Effector memory CD8-positive, alpha-beta T cell (primary cell): ENCODE data around the gene PDXDC1.
"Not testable (repeated sequence)": the region's sequence is repeated elsewhere in the genome, so short reads cannot be mapped to it uniquely, and the experiment has no call there.

Experiments used
- ATAC-seq: fragments of 150-1000 bp; cut with Tn5 transposase; replicated peaks from 2 replicates; pipeline ENCODE4 v1.10.0; 2021; ENCODE audit warnings: mild to moderate bottlenecking, moderate library complexity
- DNase-seq, 3 experiments: peaks; one replicate each; pipeline ENCODE4 v3.0.0; 2021
- H3K27ac Mint-ChIP-seq, 2 donors: one replicate each; pipeline ENCODE4 v1.8.0; 2022; ENCODE audit warnings: mild to moderate bottlenecking in 2 of 2, mixed read lengths in 2 of 2, moderate library complexity in 2 of 2
- H3K27me3 Mint-ChIP-seq, 2 donors: one replicate each; pipeline ENCODE4 v1.8.0; 2022; ENCODE audit warnings: mixed read lengths in 2 of 2
- H3K36me3 Mint-ChIP-seq: one replicate; pipeline ENCODE4 v1.8.0; 2022; ENCODE audit warnings: mild to moderate bottlenecking, moderate library complexity, mixed read lengths; ENCODE audit not compliant: insufficient read depth
- H3K4me1 Mint-ChIP-seq, 2 donors: one replicate each; pipeline ENCODE4 v1.8.0; 2022; ENCODE audit warnings: low read depth in 2 of 2, mixed read lengths in 2 of 2
- H3K4me3 Mint-ChIP-seq, 2 donors: one replicate each; pipeline ENCODE4 v1.8.0; 2022; ENCODE audit warnings: mild to moderate bottlenecking in 2 of 2, mixed read lengths in 2 of 2, moderate library complexity in 2 of 2
- H3K9me3 Mint-ChIP-seq, 2 donors: one replicate each; pipeline ENCODE4 v1.8.0; 2022; ENCODE audit warnings: mixed read lengths in 2 of 2
- total RNA-seq, 9 experiments: gene quantifications; one replicate each; lab custom pipeline; 2026; lab: John Stamatoyannopoulos, UW

The PDXDC1 gene, protein sequence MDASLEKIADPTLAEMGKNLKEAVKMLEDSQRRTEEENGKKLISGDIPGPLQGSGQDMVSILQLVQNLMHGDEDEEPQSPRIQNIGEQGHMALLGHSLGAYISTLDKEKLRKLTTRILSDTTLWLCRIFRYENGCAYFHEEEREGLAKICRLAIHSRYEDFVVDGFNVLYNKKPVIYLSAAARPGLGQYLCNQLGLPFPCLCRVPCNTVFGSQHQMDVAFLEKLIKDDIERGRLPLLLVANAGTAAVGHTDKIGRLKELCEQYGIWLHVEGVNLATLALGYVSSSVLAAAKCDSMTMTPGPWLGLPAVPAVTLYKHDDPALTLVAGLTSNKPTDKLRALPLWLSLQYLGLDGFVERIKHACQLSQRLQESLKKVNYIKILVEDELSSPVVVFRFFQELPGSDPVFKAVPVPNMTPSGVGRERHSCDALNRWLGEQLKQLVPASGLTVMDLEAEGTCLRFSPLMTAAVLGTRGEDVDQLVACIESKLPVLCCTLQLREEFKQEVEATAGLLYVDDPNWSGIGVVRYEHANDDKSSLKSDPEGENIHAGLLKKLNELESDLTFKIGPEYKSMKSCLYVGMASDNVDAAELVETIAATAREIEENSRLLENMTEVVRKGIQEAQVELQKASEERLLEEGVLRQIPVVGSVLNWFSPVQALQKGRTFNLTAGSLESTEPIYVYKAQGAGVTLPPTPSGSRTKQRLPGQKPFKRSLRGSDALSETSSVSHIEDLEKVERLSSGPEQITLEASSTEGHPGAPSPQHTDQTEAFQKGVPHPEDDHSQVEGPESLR
- total RNA-seq: 106 to 160 (median 124) reads per million in 9 experiments

DNA sequence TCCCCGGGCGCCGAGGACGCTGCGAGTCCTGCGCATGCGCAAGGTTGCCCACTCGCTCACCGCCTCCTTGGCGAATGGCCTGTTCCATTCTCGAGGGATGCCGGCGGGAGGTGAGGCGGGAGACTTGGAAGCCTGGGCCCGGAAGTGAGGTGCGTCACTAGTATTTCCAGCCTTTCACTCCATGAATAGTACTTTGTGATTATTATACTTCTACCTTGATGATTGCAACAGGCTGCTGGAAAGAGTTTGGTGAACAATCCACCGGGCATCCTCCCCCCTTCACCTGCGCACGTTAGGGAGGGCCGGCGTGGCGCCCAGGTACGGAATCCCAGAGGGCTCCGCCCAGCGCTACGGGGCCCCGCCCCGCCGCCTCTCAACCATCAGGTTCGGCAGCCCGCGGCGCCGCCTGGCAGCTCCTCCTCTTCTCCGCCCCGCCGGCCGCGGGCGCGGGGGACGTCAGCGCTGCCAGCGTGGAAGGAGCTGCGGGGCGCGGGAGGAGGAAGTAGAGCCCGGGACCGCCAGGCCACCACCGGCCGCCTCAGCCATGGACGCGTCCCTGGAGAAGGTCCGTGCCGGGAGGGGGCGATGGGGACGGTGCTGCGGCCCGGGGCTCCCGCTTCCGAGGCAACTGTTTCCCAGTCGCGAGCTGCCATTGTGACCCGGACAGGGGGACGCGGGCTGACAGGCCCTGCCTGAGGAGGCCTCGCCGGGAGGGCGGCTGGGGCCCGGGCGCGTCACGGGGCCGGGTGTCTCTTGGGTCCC is at the start of gene PDXDC1:
PDXDC1 (plus strand) TSS at position 371 of the 762 bp plus-strand sequence; CDS start at position 545, 174 bp downstream.
- DNase-seq (peak; percentile 99 to 100 (median 99)), ATAC-seq (peak; percentile 93)
- H3K27ac Mint-ChIP-seq: peak within 1 kb of the TSS; percentile 87 to 90
- not testable (repeated sequence) for H3K27me3 Mint-ChIP-seq, H3K9me3 Mint-ChIP-seq
- H3K36me3 Mint-ChIP-seq: peaks cover 24% of the 10 kb centered on the region
- H3K4me3 Mint-ChIP-seq: peak within 1 kb of the TSS; percentile 87 to 88
- H3K4me1 Mint-ChIP-seq: peaks cover 7 to 28% of the 10 kb centered on the region in 2 donors

DNA sequence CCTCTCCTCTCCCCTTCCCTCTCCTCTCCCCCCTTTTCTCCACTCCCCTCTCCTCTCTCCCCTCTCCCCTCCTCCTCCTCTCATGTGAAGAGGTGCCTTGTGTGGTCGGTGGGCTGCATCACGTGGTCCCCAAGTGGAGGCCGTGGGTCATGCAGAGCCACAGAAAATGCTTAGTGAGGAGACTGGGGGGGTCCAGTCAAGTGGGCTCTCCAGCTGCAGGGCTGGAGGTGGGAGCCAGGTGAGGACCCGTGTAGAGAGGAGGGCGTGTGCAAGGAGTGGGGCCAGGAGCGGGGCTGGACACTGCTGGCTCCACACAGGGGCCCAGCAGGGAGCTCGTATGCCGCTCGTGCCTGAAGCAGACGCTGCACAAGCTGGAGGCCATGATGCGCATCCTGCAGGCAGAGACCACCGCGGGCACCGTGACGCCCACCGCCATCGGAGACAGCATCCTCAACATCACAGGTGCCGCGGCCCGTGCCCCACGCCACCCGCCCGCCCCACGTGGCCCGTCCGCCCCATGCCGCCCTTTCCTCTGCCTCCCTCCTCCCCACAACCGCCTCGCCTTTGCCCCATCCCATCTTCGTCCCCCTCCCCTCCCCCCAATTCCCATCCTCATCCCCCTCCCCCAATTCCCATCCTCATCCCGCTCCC is 46.6 kb upstream of the PDXDC1 start:
- not testable (repeated sequence) for H3K27me3 Mint-ChIP-seq, DNase-seq, H3K4me3 Mint-ChIP-seq, H3K36me3 Mint-ChIP-seq, H3K9me3 Mint-ChIP-seq, H3K4me1 Mint-ChIP-seq, ATAC-seq
- H3K27ac Mint-ChIP-seq: peak overlapping the region in 1 of 2 donors; percentile 90

DNA sequence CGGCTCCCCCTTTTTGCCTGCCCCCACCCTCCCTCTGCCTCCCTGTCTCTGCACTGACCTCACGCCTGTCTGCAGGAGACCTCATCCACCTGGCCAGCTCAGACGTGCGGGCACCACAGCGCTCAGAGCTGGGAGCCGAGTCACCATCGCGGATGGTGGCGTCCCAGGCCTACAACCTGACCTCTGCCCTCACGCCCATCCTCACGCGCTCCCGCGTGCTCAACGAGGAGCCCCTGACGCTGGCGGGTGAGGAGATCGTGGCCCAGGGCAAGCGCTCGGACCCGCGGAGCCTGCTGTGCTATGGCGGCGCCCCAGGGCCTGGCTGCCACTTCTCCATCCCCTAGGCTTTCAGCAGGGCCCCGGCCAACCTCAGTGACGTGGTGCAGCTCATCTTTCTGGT is 45.6 kb upstream of the PDXDC1 start:
- not testable (repeated sequence) for H3K36me3 Mint-ChIP-seq, H3K4me3 Mint-ChIP-seq, H3K9me3 Mint-ChIP-seq, H3K27me3 Mint-ChIP-seq, H3K4me1 Mint-ChIP-seq, DNase-seq, ATAC-seq, H3K27ac Mint-ChIP-seq

DNA sequence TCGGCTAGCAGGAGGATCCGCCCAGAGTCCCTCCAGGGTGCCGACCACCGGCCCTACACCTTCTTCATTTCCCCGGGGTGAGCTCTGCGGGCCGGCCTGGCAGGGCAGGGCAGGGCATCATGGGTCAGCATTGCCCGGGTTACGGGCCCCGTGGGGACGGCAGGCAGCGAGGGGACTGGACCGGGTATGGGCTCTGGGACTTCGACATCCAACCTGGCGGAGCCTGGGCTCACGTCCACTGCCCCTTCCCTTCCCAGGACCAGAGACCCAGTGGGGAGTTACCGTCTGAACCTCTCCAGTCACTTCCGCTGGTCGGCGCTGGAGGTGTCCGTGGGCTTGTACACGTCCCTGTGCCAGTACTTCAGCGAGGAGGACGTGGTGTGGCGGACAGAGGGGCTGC is 44.6 kb upstream of the PDXDC1 start:
- H3K4me3 Mint-ChIP-seq, H3K4me1 Mint-ChIP-seq, ATAC-seq, H3K27me3 Mint-ChIP-seq, H3K9me3 Mint-ChIP-seq, H3K36me3 Mint-ChIP-seq, H3K27ac Mint-ChIP-seq, DNase-seq: not testable (repeated sequence)

DNA sequence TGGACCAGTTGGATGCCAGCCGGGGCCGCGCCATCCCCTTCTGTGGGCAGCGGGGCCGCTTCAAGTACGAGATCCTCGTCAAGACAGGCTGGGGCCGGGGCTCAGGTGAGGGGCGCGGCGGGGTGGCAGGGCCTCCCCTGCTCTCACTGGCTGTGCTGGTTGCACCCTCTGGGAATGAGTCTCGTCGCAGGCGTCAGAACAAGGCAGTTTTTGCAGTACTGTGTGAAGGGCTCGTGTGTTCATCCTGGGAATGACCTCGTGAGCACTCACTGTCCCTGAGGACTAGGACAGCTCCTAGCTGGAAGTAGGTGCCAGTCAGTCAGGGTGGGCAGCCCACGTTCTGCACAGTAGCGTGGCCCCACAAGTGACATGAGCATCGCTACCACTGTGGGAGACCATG is 43.9 kb upstream of the PDXDC1 start:
- DNase-seq, H3K4me1 Mint-ChIP-seq, H3K27me3 Mint-ChIP-seq, ATAC-seq, H3K4me3 Mint-ChIP-seq, H3K9me3 Mint-ChIP-seq, H3K27ac Mint-ChIP-seq, H3K36me3 Mint-ChIP-seq: not testable (repeated sequence)

DNA sequence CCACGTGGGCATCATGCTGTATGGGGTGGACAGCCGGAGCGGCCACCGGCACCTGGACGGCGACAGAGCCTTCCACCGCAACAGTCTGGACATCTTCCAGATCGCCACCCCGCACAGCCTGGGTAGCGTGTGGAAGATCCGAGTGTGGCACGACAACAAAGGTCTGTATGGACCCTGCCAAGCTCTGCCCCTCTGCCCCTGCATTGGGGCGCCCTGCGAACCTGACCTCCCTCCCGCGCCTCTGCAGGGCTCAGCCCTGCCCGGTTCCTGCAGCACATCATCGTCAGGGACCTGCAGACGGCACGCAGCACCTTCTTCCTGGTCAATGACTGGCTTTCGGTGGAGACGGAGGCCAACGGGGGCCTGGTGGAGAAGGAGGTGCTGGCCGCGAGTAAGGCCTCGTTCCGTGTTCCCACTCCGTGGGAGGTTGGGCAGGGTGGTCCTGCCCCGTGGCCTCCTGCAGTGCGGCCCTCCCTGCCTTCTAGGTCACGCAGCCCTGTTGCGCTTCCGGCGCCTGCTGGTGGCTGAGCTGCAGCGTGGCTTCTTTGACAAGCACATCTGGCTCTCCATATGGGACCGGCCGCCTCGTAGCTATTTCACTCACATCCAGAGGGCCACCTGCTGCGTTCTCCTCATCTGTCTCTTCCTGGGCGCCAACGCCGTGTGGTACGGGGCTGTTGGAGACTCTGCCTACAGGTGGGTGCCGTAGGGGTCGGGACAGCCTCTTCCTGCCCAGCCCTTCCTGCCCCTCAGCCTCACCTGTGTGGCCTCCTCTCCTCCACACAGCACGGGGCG is 42.0 kb upstream of the PDXDC1 start:
- not testable (repeated sequence) for ATAC-seq, H3K27me3 Mint-ChIP-seq, H3K4me3 Mint-ChIP-seq, H3K36me3 Mint-ChIP-seq, H3K27ac Mint-ChIP-seq, H3K9me3 Mint-ChIP-seq, DNase-seq, H3K4me1 Mint-ChIP-seq

DNA sequence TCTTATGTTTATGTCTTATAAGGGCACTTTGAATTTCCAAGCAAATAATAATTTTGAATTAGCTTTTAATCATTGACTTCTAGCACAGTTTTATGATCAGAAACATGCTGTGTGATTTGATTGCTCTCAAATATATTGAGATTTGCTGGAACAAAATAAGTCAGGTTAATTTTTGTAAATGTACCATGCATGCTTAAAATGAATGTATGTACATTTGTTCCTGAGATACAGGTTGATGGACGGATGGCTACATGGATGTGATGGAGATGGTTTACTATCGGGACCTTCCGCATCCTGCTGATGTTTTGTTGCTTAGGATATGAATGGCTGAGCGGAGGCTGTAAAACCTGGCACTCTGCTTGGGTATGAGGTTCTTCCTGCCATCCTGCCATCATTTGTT is 37.7 kb upstream of the PDXDC1 start, which contains the start of gene NPIPA1:
NPIPA1 (plus strand) TSS at position 301 of the 400 bp plus-strand sequence; CDS start at position 301, 0 bp downstream.
- not testable (repeated sequence) for H3K27me3 Mint-ChIP-seq, ATAC-seq, H3K4me1 Mint-ChIP-seq, H3K9me3 Mint-ChIP-seq, H3K27ac Mint-ChIP-seq, H3K4me3 Mint-ChIP-seq, DNase-seq, H3K36me3 Mint-ChIP-seq

GRCh38 chr16:14937994-14938393 is 36.8 kb upstream of the PDXDC1 start:
- not testable (repeated sequence) for H3K9me3 Mint-ChIP-seq, H3K36me3 Mint-ChIP-seq, DNase-seq, H3K27ac Mint-ChIP-seq, H3K4me3 Mint-ChIP-seq, H3K27me3 Mint-ChIP-seq, ATAC-seq, H3K4me1 Mint-ChIP-seq

- not testable (repeated sequence) for H3K4me3 Mint-ChIP-seq, DNase-seq, H3K4me1 Mint-ChIP-seq, H3K36me3 Mint-ChIP-seq, H3K27ac Mint-ChIP-seq, H3K9me3 Mint-ChIP-seq, H3K27me3 Mint-ChIP-seq, ATAC-seq
Measured at GRCh38 chr16:14942686-14943085, 32.1 kb upstream of the PDXDC1 start.

GRCh38 chr16:14955546-14956231 is 19.1 kb upstream of the PDXDC1 start:
- ATAC-seq (no peak), DNase-seq (no peak)
- Mint-ChIP-seq H3K27ac (peak overlapping the region in 1 of 2 donors; percentile 13), H3K36me3 (no peaks in the 10 kb centered on the region), H3K4me3 (no peak overlapping the region), H3K4me1 (no peaks in the 10 kb centered on the region), H3K27me3 (peaks cover 0 to 1% of the 10 kb centered on the region in 2 donors), H3K9me3 (no peaks in the 10 kb centered on the region)

- Mint-ChIP-seq H3K27ac (no peak overlapping the region), H3K4me1 (no peaks in the 10 kb centered on the region), H3K36me3 (peaks cover 3% of the 10 kb centered on the region), H3K9me3 (no peaks in the 10 kb centered on the region), H3K27me3 (peaks cover 3 to 22% of the 10 kb centered on the region in 2 donors), H3K4me3 (no peak overlapping the region)
- DNase-seq (no peak), ATAC-seq (no peak)
Measured at GRCh38 chr16:14957576-14958322, 17.1 kb upstream of the PDXDC1 start.
